Ovary (tissue), 9 donors: ENCODE data around the gene RIN2. TPM values are rescaled to one million over a fixed set of nuclear protein-coding genes. Genes with fewer than 3 reads are reported as not detected.

ENCODE experiments used
- DNase-seq, 5 donors: peaks; one replicate each; pipeline ENCODE4 v3.0.0-alpha.2; 2019 to 2020
- H3K27ac ChIP-seq, 2 donors: fragments of 200-600 bp; one replicate each; pipeline versions ENCODE4 v1.5.1 to v1.8.0; 2019 to 2022
- H3K27me3 ChIP-seq: fragments of 200-600 bp; one replicate; pipeline ENCODE4 v1.8.0; 2022
- H3K36me3 ChIP-seq: fragments of 200-600 bp; sonication (generic); one replicate; pipeline ENCODE4 v1.5.1; 2019
- H3K4me1 ChIP-seq: one replicate; pipeline ENCODE4 v1.8.1; 2013; ENCODE audit warnings: mild to moderate bottlenecking, moderate library complexity; ENCODE audit not compliant: insufficient read depth
- H3K4me3 ChIP-seq: fragments of 200-600 bp; sonication (generic); one replicate; pipeline ENCODE4 v1.5.1; 2017
- H3K9me3 ChIP-seq, 2 donors: fragments of 200-600 bp in 1 of 2; sonication (generic) in 1 of 2; one replicate each; pipeline versions ENCODE4 v1.5.1 to v1.8.1; 2013 to 2019; ENCODE audit warnings: mild to moderate bottlenecking in 1 of 2, moderate library complexity in 1 of 2
- EP300 ChIP-seq: sonication (generic); formaldehyde crosslinking; IDR thresholded peaks from one replicate; pipeline ENCODE4 v1.6.1; 2017; ENCODE audit warnings: antibody characterized with exemption
- POLR2A ChIP-seq: fragments of 450-650 bp; IDR thresholded peaks from one replicate; pipeline ENCODE4 v1.6.1; 2017; ENCODE audit warnings: antibody characterized with exemption, mild to moderate bottlenecking, moderate library complexity
- WGBS, 3 donors: extraction: QIAGEN DNeasy Blood & Tissue Kit in 1 of 3; methylation state at CpG; one replicate each; pipeline versions ENCODE4 v1.1.5 to v1.1.7; 2013 to 2017; 5-methylcytosine and 5-hydroxymethylcytosine counted together
- intact Hi-C, 4 donors: fragments of 100-400 bp; cut with DNase I; formaldehyde crosslinking; loops; one replicate each; pipeline versions ENCODE4 v1.11.0 to v1.15.1; 2022 to 2023
- polyA plus RNA-seq, 2 donors: library from polyadenylated mRNA; stranded (reverse); fragments of 200-250 nt in 1 of 2; fragments of 350-450 nt in 1 of 2; fragmentation: Illumina TruSeq in 1 of 2; extraction: RNeasy Lipid Tissue Mini Kit (QIAGEN cat#74804) in 1 of 2; gene quantifications; one replicate each; pipeline ENCODE4 v1.2.3, GENCODE V29; 2013 to 2014
- total RNA-seq, 7 donors: library from RNA; depleted of rRNA in 2 of 7; stranded (reverse); fragments of >200 nt in 2 of 7; fragmentation: NEBNext Ultra II Directional in 3 of 7; extraction: Animal tissue kit (Norgen Biotek cat#: 25700) in 3 of 7; gene quantifications; one replicate each; pipeline versions ENCODE4 v1.1.0 to v1.2.4, GENCODE V29; 2016 to 2023
- TF ChIP-seq, protein P1 (sequence below), 3 donors: fragments of 450-650 bp in 2 of 3; fragments of 200-600 bp in 1 of 3; IDR thresholded peaks; one replicate each; pipeline versions ENCODE4 v1.5.1 to v1.8.0; 2016 to 2022; ENCODE audit warnings: antibody characterized with exemption in 3 of 3, mild to moderate bottlenecking in 1 of 3
- donor health status: DM: no; HTN: no; CAD: no; lungs with moderate emphysema.
- donor health status: DM: no; HTN: no; CAD: no.
- donor health status: Bipolar disorder and iron deficiency.
- donor health status: DM: yes; HTN: yes; CAD: no.
- donor health status: DM: no; HTN: no; CAD: no.
- donor health status: DM: yes; HTN: yes; CAD: no.

RIN2 gene
- total and polyA plus RNA-seq, 9 donors = 17.5 to 66.4 (median 43.1) TPM

GRCh38 chr20:19789446-19789845 lies 31.4 kb downstream of the RIN2 start:
- Histone ChIP-seq H3K27ac (no peak overlapping the region), H3K4me1 (peaks cover 9% of the 10 kb centered on the region), H3K27me3 (no peaks in the 10 kb centered on the region), H3K9me3 (no peaks in the 10 kb centered on the region), H3K36me3 (no peaks in the 10 kb centered on the region), H3K4me3 (no peak overlapping the region)
- 88 to 90% (median 89%) methylated on average over 2 of the region's 2 CpGs for WGBS, 3 donors
- intact Hi-C loops = loop anchor here in 3 of 4 donors (5.0 to 10.0 kb wide), 3 partner anchors 95 to 208 kb away; no protein-coding TSS in a partner anchor
- TF ChIP-seq EP300 (no peak), POLR2A (no peak)
- TF ChIP-seq, protein P1, sequence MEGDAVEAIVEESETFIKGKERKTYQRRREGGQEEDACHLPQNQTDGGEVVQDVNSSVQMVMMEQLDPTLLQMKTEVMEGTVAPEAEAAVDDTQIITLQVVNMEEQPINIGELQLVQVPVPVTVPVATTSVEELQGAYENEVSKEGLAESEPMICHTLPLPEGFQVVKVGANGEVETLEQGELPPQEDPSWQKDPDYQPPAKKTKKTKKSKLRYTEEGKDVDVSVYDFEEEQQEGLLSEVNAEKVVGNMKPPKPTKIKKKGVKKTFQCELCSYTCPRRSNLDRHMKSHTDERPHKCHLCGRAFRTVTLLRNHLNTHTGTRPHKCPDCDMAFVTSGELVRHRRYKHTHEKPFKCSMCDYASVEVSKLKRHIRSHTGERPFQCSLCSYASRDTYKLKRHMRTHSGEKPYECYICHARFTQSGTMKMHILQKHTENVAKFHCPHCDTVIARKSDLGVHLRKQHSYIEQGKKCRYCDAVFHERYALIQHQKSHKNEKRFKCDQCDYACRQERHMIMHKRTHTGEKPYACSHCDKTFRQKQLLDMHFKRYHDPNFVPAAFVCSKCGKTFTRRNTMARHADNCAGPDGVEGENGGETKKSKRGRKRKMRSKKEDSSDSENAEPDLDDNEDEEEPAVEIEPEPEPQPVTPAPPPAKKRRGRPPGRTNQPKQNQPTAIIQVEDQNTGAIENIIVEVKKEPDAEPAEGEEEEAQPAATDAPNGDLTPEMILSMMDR (IDR thresholded peaks at IDR 0.05) = no peak
- no peak for DNase-seq

DNA sequence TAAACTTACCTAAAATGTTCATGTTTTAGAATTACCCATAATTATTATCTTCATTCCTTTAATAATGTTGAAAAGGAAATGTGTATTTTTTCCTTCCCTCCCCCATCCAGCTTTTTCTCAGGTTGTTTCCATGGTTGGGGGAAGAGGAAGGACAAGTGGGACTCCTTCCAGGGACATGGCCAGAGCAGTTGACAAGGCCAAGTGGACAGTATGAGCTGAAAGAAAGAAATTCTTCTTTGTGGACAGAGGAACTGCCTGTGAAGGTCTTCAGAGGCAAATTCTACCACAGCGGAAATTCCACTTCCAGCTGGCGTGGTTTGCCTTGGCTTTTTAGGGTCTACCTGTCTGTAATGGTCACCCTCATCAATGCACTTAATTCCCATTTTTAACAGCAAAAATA lies 33.8 kb downstream of the RIN2 start:
- no peaks in the 10 kb centered on the region for H3K9me3 ChIP-seq
- intact Hi-C loops = loop anchor here in 1 of 4 donors (10.0 kb wide), 1 partner anchor 83 kb away; no protein-coding TSS in a partner anchor
- 97 to 100% (median 99%) methylated on average over 2 of the region's 2 CpGs for WGBS, 3 donors
- DNase-seq = no peak
- H3K27me3 ChIP-seq = no peaks in the 10 kb centered on the region
- no peaks in the 10 kb centered on the region for H3K36me3 ChIP-seq
- no peak overlapping the region for H3K4me3 ChIP-seq
- TF ChIP-seq, protein P1 (IDR thresholded peaks at IDR 0.05) = no peak
- no peak for TF ChIP-seq POLR2A
- TF ChIP-seq EP300 = no peak
- peaks cover 4% of the 10 kb centered on the region for H3K4me1 ChIP-seq
- H3K27ac ChIP-seq = no peak overlapping the region

GRCh38 chr20:19793716-19794115 lies 35.7 kb downstream of the RIN2 start:
- Histone ChIP-seq H3K4me1 (peaks cover 6% of the 10 kb centered on the region), H3K36me3 (no peaks in the 10 kb centered on the region), H3K27ac (no peak overlapping the region), H3K4me3 (no peak overlapping the region), H3K9me3 (no peaks in the 10 kb centered on the region), H3K27me3 (no peaks in the 10 kb centered on the region)
- DNase-seq = no peak
- TF ChIP-seq EP300 (no peak), POLR2A (no peak)
- TF ChIP-seq, protein P1 (IDR thresholded peaks at IDR 0.05) = no peak
- 92 to 96% (median 95%) methylated on average over 2 of the region's 2 CpGs for WGBS, 3 donors
- intact Hi-C loops = loop anchor here in 1 of 4 donors (10.0 kb wide), 1 partner anchor 81 kb away; no protein-coding TSS in a partner anchor

- intact Hi-C loops = loop anchor here in 1 of 4 donors (10.0 kb wide), 1 partner anchor 80 kb away; no protein-coding TSS in a partner anchor
- Histone ChIP-seq H3K9me3 (no peaks in the 10 kb centered on the region), H3K4me1 (peaks cover 6% of the 10 kb centered on the region), H3K4me3 (no peak overlapping the region), H3K36me3 (no peaks in the 10 kb centered on the region), H3K27me3 (no peaks in the 10 kb centered on the region), H3K27ac (no peak overlapping the region)
- TF ChIP-seq, protein P1 (IDR thresholded peaks at IDR 0.05) = no peak
- no peak for TF ChIP-seq POLR2A
- TF ChIP-seq EP300 = no peak
- 15 to 33% (median 29%) methylated on average over 5 of the region's 5 CpGs for WGBS, 3 donors
- DNase-seq = no peak
Measured at GRCh38 chr20:19794941-19795340, 36.9 kb downstream of the RIN2 start.
